ENCODE data around the gene NKX2-3. TPM values are rescaled to one million over a fixed set of nuclear protein-coding genes. Genes with fewer than 3 reads are reported as not detected.

NKX2-3 gene
- total and polyA plus RNA-seq, 4 donors: not detected

DNA sequence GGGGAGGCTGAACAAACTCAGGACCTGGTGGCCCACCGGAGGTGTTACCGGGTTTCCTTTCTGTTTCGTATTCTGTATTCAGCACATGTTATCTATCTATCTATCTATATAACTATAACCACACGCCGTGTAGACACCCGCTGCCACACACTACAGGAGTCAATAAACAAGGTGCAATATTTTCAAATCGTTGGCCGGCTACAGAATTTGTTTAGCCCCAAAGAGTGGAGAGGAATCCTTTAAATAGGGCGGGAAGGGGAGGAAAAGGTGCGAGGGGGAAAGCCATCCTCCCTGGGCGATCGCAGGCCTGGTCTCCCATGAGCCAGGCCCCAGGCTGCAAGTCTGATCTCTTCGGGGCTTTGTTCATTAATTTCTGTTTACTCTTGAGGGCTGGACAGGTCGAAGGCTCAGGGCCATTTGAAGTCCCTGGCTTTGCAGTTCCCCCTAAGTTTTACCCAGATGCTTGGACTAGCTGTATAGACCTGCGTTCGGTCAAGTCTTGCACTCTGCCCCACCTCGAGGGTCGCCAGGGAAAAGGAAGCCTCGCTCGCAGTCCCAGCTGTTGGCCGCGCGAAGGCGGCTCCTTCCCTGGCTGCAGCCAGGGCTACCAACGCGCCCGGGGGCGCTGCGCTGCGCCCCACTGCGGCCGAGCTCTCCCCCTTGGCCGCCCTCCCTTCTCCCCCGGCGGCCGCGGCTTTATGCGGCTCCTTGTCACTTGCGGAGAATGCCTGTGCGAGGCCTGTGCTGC lies 3.8 kb downstream of the NKX2-3 start:
- H3K4me3 ChIP-seq: peak overlapping the region; percentile 26
- 13% methylated on average over 39 to 40 of the region's 40 CpGs for WGBS, 2 donors

GRCh38 chr10:99537086-99537988 lies 4.6 kb downstream of the NKX2-3 start:
- DNase-seq (peak in 1 of 3 donors; percentile 24), ATAC-seq (ENCODE audit: insufficient read depth, low FRiP score) (no peak)
- TF ChIP-seq, protein P1, sequence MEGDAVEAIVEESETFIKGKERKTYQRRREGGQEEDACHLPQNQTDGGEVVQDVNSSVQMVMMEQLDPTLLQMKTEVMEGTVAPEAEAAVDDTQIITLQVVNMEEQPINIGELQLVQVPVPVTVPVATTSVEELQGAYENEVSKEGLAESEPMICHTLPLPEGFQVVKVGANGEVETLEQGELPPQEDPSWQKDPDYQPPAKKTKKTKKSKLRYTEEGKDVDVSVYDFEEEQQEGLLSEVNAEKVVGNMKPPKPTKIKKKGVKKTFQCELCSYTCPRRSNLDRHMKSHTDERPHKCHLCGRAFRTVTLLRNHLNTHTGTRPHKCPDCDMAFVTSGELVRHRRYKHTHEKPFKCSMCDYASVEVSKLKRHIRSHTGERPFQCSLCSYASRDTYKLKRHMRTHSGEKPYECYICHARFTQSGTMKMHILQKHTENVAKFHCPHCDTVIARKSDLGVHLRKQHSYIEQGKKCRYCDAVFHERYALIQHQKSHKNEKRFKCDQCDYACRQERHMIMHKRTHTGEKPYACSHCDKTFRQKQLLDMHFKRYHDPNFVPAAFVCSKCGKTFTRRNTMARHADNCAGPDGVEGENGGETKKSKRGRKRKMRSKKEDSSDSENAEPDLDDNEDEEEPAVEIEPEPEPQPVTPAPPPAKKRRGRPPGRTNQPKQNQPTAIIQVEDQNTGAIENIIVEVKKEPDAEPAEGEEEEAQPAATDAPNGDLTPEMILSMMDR (IDR thresholded peaks at IDR 0.05; ENCODE audit: control extremely low read depth, extremely low read depth): no peak

More for the DNA sequence above, 3.8 kb downstream of the NKX2-3 start:
- Histone ChIP-seq H3K9me3 (ENCODE audit: control insufficient read depth in 4 of 4, insufficient read depth in 3 of 4, low read length in 3 of 4) (peaks cover 0 to 16% (median 0%) of the 10 kb centered on the region in 4 donors), H3K4me1 (ENCODE audit: control insufficient read depth in 5 of 5, insufficient read depth in 5 of 5, low read length in 5 of 5) (peaks cover 0 to 36% (median 3%) of the 10 kb centered on the region in 5 donors), H3K27me3 (ENCODE audit: control insufficient read depth in 3 of 3, insufficient read depth in 3 of 3, low read length in 2 of 3) (peaks cover 23 to 90% (median 85%) of the 10 kb centered on the region in 3 donors), H3K9ac (ENCODE audit: insufficient read depth in 1 of 2, low read length in 2 of 2) (no peak overlapping the region), H3K36me3 (ENCODE audit: control insufficient read depth in 4 of 4, insufficient read depth in 4 of 4, low read length in 4 of 4) (no peaks in the 10 kb centered on the region), H3K27ac (ENCODE audit: low read depth in 1 of 2, low read length in 1 of 2) (no peak overlapping the region)
- TF ChIP-seq, protein P1 (IDR thresholded peaks at IDR 0.05; ENCODE audit: control extremely low read depth, extremely low read depth): no peak
- no peak for ATAC-seq (ENCODE audit: insufficient read depth, low FRiP score)
- peak; percentile 44 to 58 (median 53) for DNase-seq

DNA sequence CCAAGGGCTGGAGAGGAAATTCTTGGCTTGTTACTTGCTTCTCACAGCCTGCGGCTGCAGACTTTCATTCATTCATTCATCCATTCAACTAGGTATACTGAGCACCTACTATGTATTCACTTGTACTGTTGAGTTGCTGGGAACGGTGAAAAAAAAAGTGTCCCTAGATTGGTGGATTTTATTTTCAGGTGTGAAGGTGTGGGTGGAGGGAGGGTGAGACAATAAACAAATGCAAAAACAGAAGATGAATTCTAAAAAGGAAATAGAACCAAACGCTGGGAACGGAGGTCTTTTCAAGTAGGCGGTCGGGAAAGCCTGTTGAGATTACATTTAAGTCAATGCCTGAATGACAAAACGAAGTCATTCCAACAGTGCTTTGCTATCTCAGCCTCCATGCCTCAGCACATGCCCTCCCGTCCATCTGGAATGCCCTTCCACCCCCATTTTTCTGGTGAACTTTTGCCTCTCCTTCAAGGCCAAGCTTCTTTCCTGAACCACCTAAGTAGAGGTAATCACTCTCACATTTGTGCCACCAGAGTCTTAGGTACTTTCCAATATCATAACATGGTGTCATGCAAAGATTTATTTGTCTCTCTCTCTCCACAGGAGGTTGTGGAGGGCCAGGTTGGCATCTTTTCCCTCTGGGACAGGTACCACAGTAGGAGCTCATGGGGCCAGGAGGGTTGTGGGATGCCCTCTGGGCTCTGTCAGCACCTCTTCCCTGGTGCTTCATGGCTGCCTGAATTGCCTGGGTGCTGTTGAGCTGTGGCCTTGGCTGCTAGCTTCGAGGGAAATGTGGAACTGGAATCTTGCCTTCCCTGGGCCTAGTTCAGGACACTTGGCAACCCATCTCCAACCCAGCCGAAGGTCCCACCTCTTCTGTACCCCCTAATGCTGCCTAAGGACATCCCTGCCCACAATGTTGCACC lies 5.5 kb downstream of the NKX2-3 start:
- no peak for ATAC-seq (ENCODE audit: insufficient read depth, low FRiP score)
- H3K27me3 ChIP-seq (ENCODE audit: control insufficient read depth in 3 of 3, insufficient read depth in 3 of 3, low read length in 2 of 3): peaks cover 10 to 91% (median 83%) of the 10 kb centered on the region in 3 donors
- no peak for DNase-seq
- WGBS, 2 donors: 49 to 68% methylated on average over 10 of the region's 10 CpGs
- TF ChIP-seq, protein P1 (IDR thresholded peaks at IDR 0.05; ENCODE audit: control extremely low read depth, extremely low read depth): no peak
- no peaks in the 10 kb centered on the region for H3K36me3 ChIP-seq (ENCODE audit: control insufficient read depth in 4 of 4, insufficient read depth in 4 of 4, low read length in 4 of 4)
- H3K9ac ChIP-seq (ENCODE audit: insufficient read depth in 1 of 2, low read length in 2 of 2): no peak overlapping the region
- H3K9me3 ChIP-seq (ENCODE audit: control insufficient read depth in 4 of 4, insufficient read depth in 3 of 4, low read length in 3 of 4): peaks cover 0 to 8% (median 0%) of the 10 kb centered on the region in 4 donors
- H3K27ac ChIP-seq (ENCODE audit: low read depth in 1 of 2, low read length in 1 of 2): no peak overlapping the region
- H3K4me3 ChIP-seq: no peak overlapping the region
- peaks cover 0 to 29% (median 3%) of the 10 kb centered on the region in 5 donors for H3K4me1 ChIP-seq (ENCODE audit: control insufficient read depth in 5 of 5, insufficient read depth in 5 of 5, low read length in 5 of 5)

More at GRCh38 chr10:99537086-99537988, 4.6 kb downstream of the NKX2-3 start:
- H3K36me3 ChIP-seq (ENCODE audit: control insufficient read depth in 4 of 4, insufficient read depth in 4 of 4, low read length in 4 of 4): no peaks in the 10 kb centered on the region
- peaks cover 0 to 36% (median 3%) of the 10 kb centered on the region in 5 donors for H3K4me1 ChIP-seq (ENCODE audit: control insufficient read depth in 5 of 5, insufficient read depth in 5 of 5, low read length in 5 of 5)
- H3K27ac ChIP-seq (ENCODE audit: low read depth in 1 of 2, low read length in 1 of 2): no peak overlapping the region
- H3K27me3 ChIP-seq (ENCODE audit: control insufficient read depth in 3 of 3, insufficient read depth in 3 of 3, low read length in 2 of 3): peaks cover 16 to 90% (median 83%) of the 10 kb centered on the region in 3 donors
- peak overlapping the region; percentile 26 for H3K4me3 ChIP-seq
- 9 to 12% methylated on average over 61 to 64 of the region's 64 CpGs for WGBS, 2 donors
- no peak overlapping the region for H3K9ac ChIP-seq (ENCODE audit: insufficient read depth in 1 of 2, low read length in 2 of 2)
- peaks cover 0 to 12% (median 0%) of the 10 kb centered on the region in 4 donors for H3K9me3 ChIP-seq (ENCODE audit: control insufficient read depth in 4 of 4, insufficient read depth in 3 of 4, low read length in 3 of 4)
